ENCODE data around the gene ADGRB2.

DNA sequence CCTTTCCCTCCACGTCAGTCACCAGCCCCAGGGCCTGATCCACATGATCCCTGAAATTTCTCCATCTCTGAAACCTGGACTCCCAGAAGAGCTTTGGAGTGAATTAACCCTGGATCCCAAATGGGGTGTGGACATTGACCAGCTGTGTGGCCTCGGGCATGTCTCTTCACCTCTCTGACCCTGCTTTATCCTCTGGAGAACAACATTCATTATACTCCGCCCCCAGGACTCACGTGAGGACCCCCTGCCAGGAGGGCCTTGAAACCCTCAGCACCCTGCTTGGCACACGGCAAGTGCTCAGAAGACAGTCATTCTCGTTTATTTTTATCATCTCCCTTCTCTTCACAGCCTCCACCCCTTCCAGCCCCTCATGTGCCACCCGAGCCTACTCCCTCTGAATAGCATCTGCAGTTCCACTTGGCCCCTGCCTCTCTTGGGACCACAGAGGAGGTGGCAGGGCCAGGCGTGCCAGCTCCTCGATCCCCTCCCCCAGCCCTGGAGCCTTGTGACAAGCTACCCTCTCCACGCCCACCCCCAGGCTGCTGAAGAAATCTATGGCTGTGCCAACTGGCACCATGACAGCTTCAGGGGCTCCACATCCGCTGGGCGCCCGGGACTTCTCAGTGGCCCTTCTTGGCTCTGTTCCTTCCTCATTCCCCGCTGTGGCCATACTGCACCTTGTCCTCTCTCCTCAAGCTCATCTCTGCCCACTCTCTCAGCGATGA, 18.0 kb downstream of the ADGRB2 start:
- TF ChIP-seq EZH2 (IDR thresholded peaks at IDR 0.05; ENCODE audit: low read depth): no peak
- TF ChIP-seq, protein P1, sequence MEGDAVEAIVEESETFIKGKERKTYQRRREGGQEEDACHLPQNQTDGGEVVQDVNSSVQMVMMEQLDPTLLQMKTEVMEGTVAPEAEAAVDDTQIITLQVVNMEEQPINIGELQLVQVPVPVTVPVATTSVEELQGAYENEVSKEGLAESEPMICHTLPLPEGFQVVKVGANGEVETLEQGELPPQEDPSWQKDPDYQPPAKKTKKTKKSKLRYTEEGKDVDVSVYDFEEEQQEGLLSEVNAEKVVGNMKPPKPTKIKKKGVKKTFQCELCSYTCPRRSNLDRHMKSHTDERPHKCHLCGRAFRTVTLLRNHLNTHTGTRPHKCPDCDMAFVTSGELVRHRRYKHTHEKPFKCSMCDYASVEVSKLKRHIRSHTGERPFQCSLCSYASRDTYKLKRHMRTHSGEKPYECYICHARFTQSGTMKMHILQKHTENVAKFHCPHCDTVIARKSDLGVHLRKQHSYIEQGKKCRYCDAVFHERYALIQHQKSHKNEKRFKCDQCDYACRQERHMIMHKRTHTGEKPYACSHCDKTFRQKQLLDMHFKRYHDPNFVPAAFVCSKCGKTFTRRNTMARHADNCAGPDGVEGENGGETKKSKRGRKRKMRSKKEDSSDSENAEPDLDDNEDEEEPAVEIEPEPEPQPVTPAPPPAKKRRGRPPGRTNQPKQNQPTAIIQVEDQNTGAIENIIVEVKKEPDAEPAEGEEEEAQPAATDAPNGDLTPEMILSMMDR (conservative IDR thresholded peaks at IDR 0.05): peak; percentile 63
